Measurements from ENCODE around the gene LAMA5. TPM values are rescaled to one million over a fixed set of nuclear protein-coding genes. Genes with fewer than 3 reads are reported as not detected.

LAMA5 gene
- total RNA-seq, 1 donor from 2014 or later: 601 TPM

- no peak for DNase-seq (ENCODE audit: low spot score in 2 of 2, unreplicated experiment in 2 of 2)
- H3K27ac Mint-ChIP-seq: no peak overlapping the region
- TF ChIP-seq CTCF (IDR thresholded peaks at IDR 0.05; ENCODE audit: unreplicated experiment): no peak
- peak overlapping the region; percentile 64 for H3K4me3 Mint-ChIP-seq
- no peaks in the 10 kb centered on the region for H3K9me3 Mint-ChIP-seq
- no peaks in the 10 kb centered on the region for H3K27me3 Mint-ChIP-seq (ENCODE audit: low read depth)
- H3K36me3 Mint-ChIP-seq: peaks cover 1% of the 10 kb centered on the region
- H3K4me1 Mint-ChIP-seq: peaks cover 23% of the 10 kb centered on the region
Measured at GRCh38 chr20:62408055-62408454, 40.9 kb upstream of the LAMA5 start.

- Mint-ChIP-seq H3K27ac (peak within 1 kb of the TSS; percentile 30), H3K9me3 (no peaks in the 10 kb centered on the region), H3K36me3 (peaks cover 1% of the 10 kb centered on the region), H3K4me1 (peaks cover 23% of the 10 kb centered on the region), H3K4me3 (peak within 1 kb of the TSS; percentile 64), H3K27me3 (ENCODE audit: low read depth) (no peaks in the 10 kb centered on the region)
- DNase-seq (ENCODE audit: low spot score in 2 of 2, unreplicated experiment in 2 of 2): peak; percentile 90 to 92
- TF ChIP-seq CTCF (IDR thresholded peaks at IDR 0.05; ENCODE audit: unreplicated experiment): peak; percentile 35
Measured at GRCh38 chr20:62407221-62407992, 40.3 kb upstream of the LAMA5 start, which contains the start of gene CABLES2. CABLES2 (minus strand) TSS chr20:62407285; CDS start chr20:62407276, 9 bp downstream.

- Mint-ChIP-seq H3K4me3 (peak overlapping the region; percentile 64), H3K4me1 (peaks cover 23% of the 10 kb centered on the region)
- TF ChIP-seq CTCF (IDR thresholded peaks at IDR 0.05; ENCODE audit: unreplicated experiment): no peak
Measured at GRCh38 chr20:62406635-62407176, 39.6 kb upstream of the LAMA5 start.

GRCh38 chr20:62405981-62406513, 38.9 kb upstream of the LAMA5 start:
- Mint-ChIP-seq H3K4me3 (peak overlapping the region; percentile 64), H3K9me3 (no peaks in the 10 kb centered on the region), H3K27me3 (ENCODE audit: low read depth) (no peaks in the 10 kb centered on the region), H3K4me1 (peaks cover 23% of the 10 kb centered on the region), H3K36me3 (peaks cover 1% of the 10 kb centered on the region), H3K27ac (peak overlapping the region; percentile 30)
- DNase-seq (ENCODE audit: low spot score in 2 of 2, unreplicated experiment in 2 of 2): no peak
- no peak for TF ChIP-seq CTCF (IDR thresholded peaks at IDR 0.05; ENCODE audit: unreplicated experiment)

More at GRCh38 chr20:62406635-62407176, 39.6 kb upstream of the LAMA5 start:
- Mint-ChIP-seq H3K9me3 (no peaks in the 10 kb centered on the region), H3K27ac (no peak overlapping the region), H3K27me3 (ENCODE audit: low read depth) (no peaks in the 10 kb centered on the region), H3K36me3 (peaks cover 1% of the 10 kb centered on the region)
- no peak for DNase-seq (ENCODE audit: low spot score in 2 of 2, unreplicated experiment in 2 of 2)

GRCh38 chr20:62405108-62405980, 38.2 kb upstream of the LAMA5 start:
- peak overlapping the region; percentile 30 for H3K27ac Mint-ChIP-seq
- TF ChIP-seq CTCF (IDR thresholded peaks at IDR 0.05; ENCODE audit: unreplicated experiment): peak; percentile 13
- peak overlapping the region; percentile 64 for H3K4me3 Mint-ChIP-seq
- no peaks in the 10 kb centered on the region for H3K27me3 Mint-ChIP-seq (ENCODE audit: low read depth)
- H3K9me3 Mint-ChIP-seq: no peaks in the 10 kb centered on the region
- H3K4me1 Mint-ChIP-seq: peaks cover 23% of the 10 kb centered on the region
- H3K36me3 Mint-ChIP-seq: peaks cover 1% of the 10 kb centered on the region
- no peak for DNase-seq (ENCODE audit: low spot score in 2 of 2, unreplicated experiment in 2 of 2)
